Measurements from ENCODE around the gene TIE1.
"Not testable (repeated sequence)": the region's sequence is repeated elsewhere in the genome, so short reads cannot be mapped to it uniquely, and the experiment has no call there.

Gene TIE1

GRCh38 chr1:43358746-43359693 lies 58.2 kb downstream of the TIE1 start, which contains the start of gene CDC20:
Gene CDC20 (plus strand): TSS chr1:43358981. CDS start chr1:43359216, 235 bp downstream.
- DNase-seq (ENCODE audit: low read depth in 4 of 4, low spot score in 1 of 4): peak; percentile 95 to 99 (median 98)

GRCh38 chr1:43359696-43360095 lies 58.9 kb downstream of the TIE1 start:
- DNase-seq (ENCODE audit: low read depth in 4 of 4, low spot score in 1 of 4): no peak

- no peak for DNase-seq (ENCODE audit: low read depth in 4 of 4, low spot score in 1 of 4)
Measured at GRCh38 chr1:43360616-43361015, 59.8 kb downstream of the TIE1 start.

GRCh38 chr1:43363283-43363934 lies 62.6 kb downstream of the TIE1 start:
- no peak for DNase-seq (ENCODE audit: low read depth in 4 of 4, low spot score in 1 of 4)

GRCh38 chr1:43363935-43364525 lies 63.2 kb downstream of the TIE1 start:
- no peak for DNase-seq (ENCODE audit: low read depth in 4 of 4, low spot score in 1 of 4)

GRCh38 chr1:43365678-43366077 lies 64.9 kb downstream of the TIE1 start:
- DNase-seq (ENCODE audit: low read depth in 4 of 4, low spot score in 1 of 4): no peak

- DNase-seq (ENCODE audit: low read depth in 4 of 4, low spot score in 1 of 4): no peak
Measured at GRCh38 chr1:43366179-43366578, 65.4 kb downstream of the TIE1 start.

GRCh38 chr1:43366601-43367025 lies 65.8 kb downstream of the TIE1 start:
- no peak for DNase-seq (ENCODE audit: low read depth in 4 of 4, low spot score in 1 of 4)

- DNase-seq (ENCODE audit: low read depth in 4 of 4, low spot score in 1 of 4): peak in 1 of 4 experiments; percentile 65
Measured at GRCh38 chr1:43367026-43367903, 66.5 kb downstream of the TIE1 start.

- DNase-seq (ENCODE audit: low read depth in 4 of 4, low spot score in 1 of 4): peak; percentile 68 to 93 (median 86)
Measured at GRCh38 chr1:43367904-43368645, 67.3 kb downstream of the TIE1 start, which contains the start of gene ELOVL1. Gene ELOVL1 (minus strand): TSS chr1:43368011. CDS start chr1:43365609, 2,402 bp downstream.

GRCh38 chr1:43368646-43369020 lies 67.9 kb downstream of the TIE1 start:
- no peak for DNase-seq (ENCODE audit: low read depth in 4 of 4, low spot score in 1 of 4)

- DNase-seq (ENCODE audit: low read depth in 4 of 4, low spot score in 1 of 4): not testable (repeated sequence)
Measured at GRCh38 chr1:43369779-43370178, 69.0 kb downstream of the TIE1 start.

- DNase-seq (ENCODE audit: low read depth in 4 of 4, low spot score in 1 of 4): no peak
Measured at GRCh38 chr1:43370564-43370963, 69.8 kb downstream of the TIE1 start.

GRCh38 chr1:43372172-43372571 lies 71.4 kb downstream of the TIE1 start:
- no peak for DNase-seq (ENCODE audit: low read depth in 4 of 4, low spot score in 1 of 4)

Measured in stimulated activated CD4-positive, alpha-beta T cell treated with anti-CD3 and anti-CD28 coated beads, Interleukin-1b, Interleukin-23, amount 100 ng/mL, for 24 hours (primary cell).